ENCODE measurements around the gene OR10AD1.
"Not testable (repeated sequence)": the region's sequence is repeated elsewhere in the genome, so short reads cannot be mapped to it uniquely, and the experiment has no call there.

OR10AD1 gene

DNA sequence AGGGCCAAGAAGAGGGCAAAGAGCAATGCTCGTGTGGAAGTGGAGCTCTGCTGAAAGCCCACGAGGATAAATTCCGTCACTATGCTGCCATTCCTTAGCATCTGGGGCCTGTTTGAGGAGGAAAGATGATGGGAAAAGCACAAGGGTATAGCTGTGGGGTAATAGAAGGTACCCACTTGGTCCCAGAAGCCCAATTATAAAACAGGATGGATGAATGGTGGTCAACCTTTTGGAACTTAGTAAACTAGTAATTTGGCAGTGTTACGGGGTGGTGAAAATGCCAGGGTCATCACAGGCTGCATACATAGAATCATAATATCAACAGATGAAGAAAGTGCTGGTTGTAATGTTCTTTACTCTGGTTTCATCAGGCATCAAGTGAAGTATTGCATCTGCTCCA lies at the start of gene OR10AD1:
TSS of gene OR10AD1 (minus strand) at position 101 of the 400 bp plus-strand sequence. CDS start at position 101, 0 bp downstream.
- DNase-seq, result no peak

DNA sequence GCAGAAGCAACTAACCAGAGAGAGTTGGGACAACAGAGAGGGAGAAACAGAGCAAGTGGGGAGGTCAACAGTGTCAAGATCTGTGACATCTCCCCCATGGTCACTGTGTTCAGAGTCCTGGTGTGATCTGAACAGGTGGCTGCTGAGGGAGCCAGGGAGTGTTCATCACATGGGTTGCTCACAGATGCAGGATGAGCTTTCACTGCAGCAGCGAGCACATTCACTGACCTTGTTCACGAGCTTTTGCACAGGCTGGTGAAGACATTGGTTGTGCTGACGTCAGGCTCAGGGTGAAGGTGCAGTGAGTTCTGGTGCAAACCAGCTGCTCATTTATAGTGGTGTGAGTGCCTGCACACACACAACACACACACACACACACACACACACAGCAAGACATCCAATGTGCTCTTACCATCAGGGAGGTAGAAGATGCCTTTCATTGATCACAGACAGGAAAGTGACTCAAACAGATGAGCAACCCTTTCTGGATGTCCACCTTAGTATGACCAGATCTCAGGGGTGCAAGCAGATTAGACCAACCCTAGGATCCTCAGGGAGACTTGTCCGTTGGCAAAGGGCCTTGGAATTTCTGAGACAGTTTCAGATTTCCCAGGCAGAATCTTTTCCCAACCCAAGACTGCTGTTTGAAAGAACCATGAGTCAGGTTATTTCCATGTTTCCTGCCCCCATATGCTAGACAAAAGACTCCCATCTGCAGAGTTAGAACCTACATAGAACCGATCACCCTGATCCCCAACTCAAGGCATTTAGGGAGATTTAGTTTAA lies 44.3 kb upstream of the OR10AD1 start:
- DNase-seq, result no peak

DNA sequence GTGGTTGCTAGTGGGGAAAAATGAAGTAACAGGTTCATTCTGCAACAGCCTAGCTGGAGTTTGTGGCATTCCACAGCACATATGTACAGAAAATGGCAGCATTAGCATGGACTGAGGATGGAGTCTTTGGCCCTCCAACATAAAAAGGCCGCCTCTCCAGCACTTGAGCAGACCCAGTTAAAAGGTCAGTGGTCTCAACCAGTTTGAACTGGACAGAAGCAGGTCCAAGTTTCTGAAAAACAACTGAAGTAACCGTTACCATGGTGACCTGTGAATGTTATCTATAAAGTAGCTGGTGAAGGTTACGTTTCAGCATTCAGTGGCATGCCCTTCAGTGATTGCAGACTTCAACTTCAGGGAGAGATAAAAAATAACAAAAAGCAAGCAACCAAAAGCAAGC lies 34.1 kb upstream of the OR10AD1 start:
- no peak for DNase-seq

- DNase-seq, result no peak
Measured at GRCh38 chr12:48235796-48236333, 32.8 kb upstream of the OR10AD1 start.

- not testable (repeated sequence) for DNase-seq
Measured at GRCh38 chr12:48231169-48231958, 28.3 kb upstream of the OR10AD1 start.

GRCh38 chr12:48224533-48224932 lies 21.4 kb upstream of the OR10AD1 start:
- not testable (repeated sequence) for DNase-seq

GRCh38 chr12:48221645-48222044 lies 18.6 kb upstream of the OR10AD1 start:
- DNase-seq, result no peak

GRCh38 chr12:48220701-48221100 lies 17.6 kb upstream of the OR10AD1 start:
- no peak for DNase-seq

DNA sequence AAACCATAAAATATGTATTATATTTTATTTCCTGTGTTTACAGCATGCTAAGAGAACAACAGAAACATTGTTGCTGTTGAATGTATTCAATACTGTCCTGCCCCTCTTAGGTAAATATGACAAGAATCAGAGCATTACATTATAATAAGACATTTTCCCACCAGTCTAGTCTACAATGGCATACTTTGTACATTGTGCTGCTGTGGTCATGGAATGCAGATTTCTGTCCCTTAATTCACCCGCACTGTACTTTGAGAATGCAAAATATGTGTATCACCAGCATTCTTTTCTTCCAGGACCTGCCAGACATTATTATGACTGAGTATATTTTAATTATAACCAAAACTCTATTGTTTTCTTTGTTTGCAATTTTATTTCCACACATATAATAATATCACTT lies 16.5 kb upstream of the OR10AD1 start:
- DNase-seq, result no peak

GRCh38 chr12:48216785-48217184 lies 13.7 kb upstream of the OR10AD1 start:
- no peak for DNase-seq

DNA sequence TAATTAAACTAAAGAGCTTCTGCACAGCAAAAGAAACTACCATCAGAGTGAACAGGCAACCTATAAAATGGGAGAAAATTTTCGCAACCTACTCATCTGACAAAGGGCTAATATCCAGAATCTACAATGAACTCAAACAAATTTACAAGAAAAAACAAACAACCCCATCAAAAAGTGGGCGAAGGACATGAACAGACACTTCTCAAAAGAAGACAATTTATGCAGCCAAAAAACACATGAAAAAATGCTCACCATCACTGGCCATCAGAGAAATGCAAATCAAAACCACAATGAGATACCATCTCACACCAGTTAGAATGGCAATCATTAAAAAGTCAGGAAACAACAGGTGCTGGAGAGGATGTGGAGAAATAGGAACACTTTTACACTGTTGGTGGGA lies 6.4 kb upstream of the OR10AD1 start:
- not testable (repeated sequence) for DNase-seq

- DNase-seq, result no peak
Measured at GRCh38 chr12:48202766-48203165, 326 bp downstream of the OR10AD1 start.

DNA sequence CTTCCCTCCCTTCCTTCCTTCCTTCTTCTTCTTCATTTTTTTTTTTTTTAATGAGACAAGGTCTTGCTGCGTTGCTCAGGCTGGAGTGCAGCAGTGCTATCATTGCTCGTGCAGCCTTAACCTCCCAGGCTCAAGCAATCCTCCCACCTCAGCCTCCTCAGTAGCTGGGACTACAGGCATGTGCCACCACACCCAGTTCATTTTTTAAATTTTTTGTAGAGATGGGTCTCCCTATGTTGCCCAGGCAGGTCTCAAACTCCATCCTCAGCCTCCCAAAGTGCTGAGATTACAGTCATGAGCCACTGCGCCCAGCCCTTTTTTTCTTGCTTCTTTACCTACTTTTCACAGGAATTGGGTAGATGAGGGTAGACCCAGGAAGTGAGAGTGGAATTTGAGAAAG lies 1.6 kb downstream of the OR10AD1 start:
- no peak for DNase-seq

DNA sequence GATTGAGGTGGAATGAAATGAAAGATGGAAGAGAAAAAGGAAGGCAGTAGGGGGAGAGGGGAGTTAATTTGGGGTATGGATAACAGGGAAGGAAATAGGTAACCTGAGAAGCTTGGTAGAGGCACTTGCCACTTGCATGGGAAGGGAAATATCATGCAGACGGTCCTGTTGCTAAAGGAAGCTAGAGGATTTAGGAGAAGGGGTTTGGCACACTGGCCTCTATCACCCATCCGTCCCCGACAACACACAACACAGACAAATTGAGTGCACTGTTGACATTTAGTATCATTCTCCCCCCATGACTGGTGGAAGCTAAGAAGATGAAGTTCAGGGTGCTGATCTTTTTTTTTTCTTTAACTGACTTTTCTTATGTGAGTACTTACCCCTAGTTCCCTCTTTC lies 2.0 kb downstream of the OR10AD1 start:
- DNase-seq, result no peak

DNA sequence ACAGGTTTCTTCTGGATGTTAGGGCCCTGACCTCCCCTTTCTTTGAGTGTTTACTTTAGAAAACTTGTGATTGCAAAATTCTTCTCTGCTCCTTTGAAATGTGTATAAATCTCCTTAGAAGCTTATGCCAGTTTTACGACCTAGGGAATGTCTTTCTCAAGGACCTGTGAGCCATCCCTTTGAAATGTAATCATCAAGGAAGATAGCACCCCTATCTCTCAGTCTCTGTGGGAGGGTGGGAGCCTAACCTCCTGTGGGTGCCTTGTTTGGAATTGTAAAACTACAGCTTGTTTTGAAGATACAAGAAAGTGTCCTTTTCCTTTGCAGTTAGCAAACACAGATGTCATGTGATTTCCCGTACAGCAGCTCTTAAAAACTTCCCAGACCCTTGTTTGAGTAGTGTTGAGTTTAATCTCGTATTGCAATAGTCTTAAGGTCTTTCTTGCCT lies 3.3 kb downstream of the OR10AD1 start:
- DNase-seq, result no peak

- no peak for DNase-seq
Measured at GRCh38 chr12:48198985-48199384, 4.1 kb downstream of the OR10AD1 start.

- DNase-seq, result no peak
Measured at GRCh38 chr12:48198672-48198971, 4.5 kb downstream of the OR10AD1 start.

DNA sequence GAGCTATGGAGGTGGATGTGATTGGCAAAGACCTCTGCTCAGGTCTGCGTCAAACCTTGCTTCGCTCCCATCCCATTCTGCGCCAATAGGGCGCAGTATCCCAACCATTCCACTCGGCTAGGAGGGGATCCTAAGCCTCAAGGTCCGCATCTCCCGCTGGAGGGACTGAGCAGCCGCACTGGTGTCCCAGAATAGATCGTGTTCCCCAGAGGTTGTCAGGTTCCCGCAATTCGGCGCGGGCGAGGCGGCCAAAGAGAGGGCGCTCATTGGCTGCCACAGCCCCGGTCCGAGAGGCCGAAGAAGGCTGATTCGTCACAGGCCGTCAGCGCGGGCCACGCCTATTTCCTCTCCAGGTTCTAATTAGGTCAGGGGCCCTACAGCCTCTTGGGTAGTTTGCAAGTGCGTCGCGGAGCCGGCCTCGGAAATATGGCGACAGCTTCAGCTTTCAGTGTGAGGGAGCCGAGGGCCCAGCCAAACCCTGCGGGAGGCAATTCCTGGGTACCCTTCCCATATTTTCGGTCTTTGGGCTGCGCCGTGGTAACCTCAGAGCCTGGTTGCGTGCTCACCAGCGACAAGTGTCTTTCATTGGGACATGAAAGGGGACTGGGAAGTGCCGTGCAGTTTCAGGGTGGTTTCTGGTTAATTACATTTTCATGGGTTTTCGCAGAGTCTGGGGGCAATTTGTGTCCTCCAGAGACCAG lies 5.0 kb downstream of the OR10AD1 start:
- no peak for DNase-seq

DNA sequence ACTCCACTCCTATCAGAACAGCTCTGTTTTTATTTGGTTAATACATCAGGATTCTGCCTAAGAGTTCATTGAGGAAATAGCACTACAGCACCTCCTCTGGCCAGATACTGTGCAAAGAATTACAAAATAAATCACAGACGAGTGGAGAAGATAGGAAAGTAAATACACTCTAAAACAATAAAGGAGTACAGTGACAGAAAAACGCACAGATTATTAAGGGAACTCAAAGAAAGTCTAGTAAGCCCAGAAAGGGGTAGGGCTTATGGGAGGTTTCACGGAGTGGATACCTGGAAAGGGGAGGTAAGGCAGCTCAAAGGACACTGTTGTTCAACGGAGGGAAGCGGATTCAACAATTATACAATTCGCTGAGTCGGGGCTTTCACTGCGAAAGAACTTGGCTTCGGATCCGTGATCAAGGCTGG lies 5.5 kb downstream of the OR10AD1 start:
- DNase-seq, result no peak

DNA sequence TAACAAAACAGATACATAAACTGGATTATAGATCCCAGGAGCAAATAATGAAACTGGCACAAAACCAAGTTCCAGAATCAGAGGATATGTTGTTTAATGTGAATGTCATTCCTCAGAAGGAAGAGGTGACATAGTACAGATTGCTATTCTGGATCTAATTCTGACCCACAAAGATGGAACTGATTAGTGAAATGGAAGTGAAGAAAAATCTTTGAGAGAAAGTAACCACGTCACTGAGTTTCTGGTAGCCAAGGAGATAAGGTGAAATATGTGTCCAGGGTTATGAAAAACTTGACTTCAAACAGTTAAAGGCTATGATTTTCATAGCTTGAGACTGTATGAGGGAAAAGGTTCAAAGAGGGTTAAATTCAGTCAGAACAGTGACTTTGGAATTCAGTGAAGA lies 8.3 kb downstream of the OR10AD1 start:
- DNase-seq, result no peak

DNA sequence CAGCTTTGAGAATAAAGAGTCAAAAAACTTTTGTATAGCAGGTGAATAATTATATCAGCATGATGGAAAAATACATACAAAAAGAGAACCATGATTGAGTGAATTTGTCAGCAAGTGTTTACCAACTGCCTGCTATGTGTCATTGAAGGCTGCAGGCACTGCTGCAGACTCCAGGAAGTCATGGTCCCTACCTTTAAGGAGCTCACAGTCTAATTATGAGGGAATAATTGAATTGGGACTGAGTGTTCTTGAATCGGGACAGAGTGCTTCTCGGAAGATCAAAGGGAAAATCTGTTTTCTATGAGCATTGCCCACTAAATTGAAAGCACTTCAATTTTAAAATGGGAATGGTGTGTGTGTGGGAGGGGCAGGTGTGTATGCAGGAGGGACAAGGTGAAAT lies 9.5 kb downstream of the OR10AD1 start:
- no peak for DNase-seq

DNA sequence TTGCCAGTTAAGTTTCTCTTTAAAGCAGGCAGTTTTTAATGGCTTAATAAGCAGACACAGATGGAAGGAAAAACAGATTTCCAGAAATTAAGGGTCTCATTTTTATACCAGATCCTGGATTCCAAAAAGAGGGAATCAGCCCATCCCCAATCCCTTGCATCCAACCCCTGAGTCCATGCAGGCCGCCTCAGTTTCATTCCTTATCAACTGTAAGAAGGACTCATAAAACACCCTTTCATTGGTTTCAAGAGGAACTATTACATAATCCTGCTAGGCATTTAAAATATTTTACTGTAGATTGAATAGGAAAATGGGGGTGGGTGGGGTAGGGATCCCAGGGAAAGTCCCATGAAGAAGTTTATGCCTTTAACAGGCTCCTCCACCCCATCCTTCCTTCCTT lies 10.2 kb downstream of the OR10AD1 start:
- no peak for DNase-seq

DNA sequence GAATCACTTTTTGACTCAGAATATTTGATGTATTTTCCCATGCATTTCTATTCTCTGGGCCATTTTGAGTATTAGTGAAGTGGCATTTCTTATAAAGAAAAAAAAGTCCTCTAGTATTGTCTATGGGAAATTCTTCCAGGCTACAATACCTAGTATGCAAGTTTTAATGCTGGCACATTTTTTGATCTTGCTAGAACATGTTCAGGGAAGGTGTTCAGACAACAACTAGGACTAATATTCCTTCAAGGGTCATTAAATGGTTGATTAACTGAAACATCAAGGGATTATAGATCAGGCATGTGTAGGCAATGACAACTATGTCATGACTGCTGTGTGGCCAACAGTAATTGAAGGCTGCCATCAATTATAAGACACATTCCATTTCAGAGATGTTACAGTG lies 12.0 kb downstream of the OR10AD1 start:
- DNase-seq, result no peak
